HEK293 (cell line): ENCODE data around the gene BLVRA.

Experiments used
- AEBP2 ChIP-seq: fragments of 450-650 bp; formaldehyde crosslinking; IDR thresholded peaks from 2 replicates; pipeline ENCODE4 v1.5.1; 2016; ENCODE audit warnings: missing biosample characterization, missing genetic modification characterization, borderline replicate concordance
- CTCF ChIP-seq: fragments of 450-650 bp; formaldehyde crosslinking; IDR thresholded peaks from 2 replicates; pipeline ENCODE4 v1.5.1; 2016; ENCODE audit warnings: missing biosample characterization, missing genetic modification characterization
- ELK4 ChIP-seq: IDR thresholded peaks from 2 replicates; pipeline ENCODE4 v1.6.1; 2011; ENCODE audit warnings: mild to moderate bottlenecking, low read depth, low read length, borderline replicate concordance
- GLIS1 ChIP-seq: fragments of 450-650 bp; formaldehyde crosslinking; IDR thresholded peaks from 2 replicates; pipeline ENCODE4 v1.5.1; 2016; ENCODE audit warnings: missing biosample characterization, missing genetic modification characterization
- KLF9 ChIP-seq: fragments of 450-650 bp; formaldehyde crosslinking; IDR thresholded peaks from 2 replicates; pipeline ENCODE4 v1.5.1; 2016; ENCODE audit warnings: missing biosample characterization, missing genetic modification characterization, low read depth
- MEIS1 ChIP-seq: sonication (generic); formaldehyde crosslinking; IDR thresholded peaks from 2 replicates; pipeline ENCODE4 v1.8.1; 2022; ENCODE audit warnings: missing genetic modification reagents, mild to moderate bottlenecking, borderline replicate concordance
- PRDM1 ChIP-seq: fragments of 450-650 bp; formaldehyde crosslinking; IDR thresholded peaks from 2 replicates; pipeline ENCODE4; 2016; ENCODE audit warnings: missing biosample characterization, missing genetic modification characterization
- SCRT2 ChIP-seq: fragments of 450-650 bp; formaldehyde crosslinking; IDR thresholded peaks from 2 replicates; pipeline ENCODE4 v1.5.1; 2016; ENCODE audit warnings: missing biosample characterization, missing genetic modification characterization
- SP2 ChIP-seq: fragments of 450-650 bp; formaldehyde crosslinking; IDR thresholded peaks from 2 replicates; pipeline ENCODE4 v1.5.1; 2016; ENCODE audit warnings: missing biosample characterization, missing genetic modification characterization
- ZBTB49 ChIP-seq: fragments of 450-650 bp; formaldehyde crosslinking; IDR thresholded peaks from 2 replicates; pipeline ENCODE4 v1.5.1; 2016; ENCODE audit warnings: missing biosample characterization, missing genetic modification characterization, low read depth
- ZBTB6 ChIP-seq: fragments of 450-650 bp; formaldehyde crosslinking; IDR thresholded peaks from 2 replicates; pipeline ENCODE4 v1.5.1; 2017; ENCODE audit warnings: missing biosample characterization, missing genetic modification characterization
- ZEB2 ChIP-seq: fragments of 450-650 bp; formaldehyde crosslinking; IDR thresholded peaks from 2 replicates; pipeline ENCODE4 v1.5.1; 2016; ENCODE audit warnings: missing biosample characterization, missing genetic modification characterization
- ZNF114 ChIP-seq: fragments of 450-650 bp; formaldehyde crosslinking; IDR thresholded peaks from 2 replicates; pipeline ENCODE4 v1.5.0; 2017; ENCODE audit warnings: missing biosample characterization, missing genetic modification characterization
- ZNF121 ChIP-seq: fragments of 450-650 bp; formaldehyde crosslinking; IDR thresholded peaks from 2 replicates; pipeline ENCODE4 v1.5.1; 2016; ENCODE audit warnings: missing biosample characterization, missing genetic modification characterization
- ZNF239 ChIP-seq: fragments of 450-650 bp; formaldehyde crosslinking; IDR thresholded peaks from 2 replicates; pipeline ENCODE4 v1.5.1; 2016; ENCODE audit warnings: missing biosample characterization, missing genetic modification characterization
- ZNF362 ChIP-seq: fragments of 450-650 bp; formaldehyde crosslinking; IDR thresholded peaks from 2 replicates; pipeline ENCODE4 v1.5.1; 2016; ENCODE audit warnings: missing biosample characterization, missing genetic modification characterization
- ZNF394 ChIP-seq: fragments of 450-650 bp; formaldehyde crosslinking; IDR thresholded peaks from 2 replicates; pipeline ENCODE4 v1.5.1; 2016; ENCODE audit warnings: missing biosample characterization, missing genetic modification characterization, mild to moderate bottlenecking, moderate library complexity, borderline replicate concordance
- ZNF426 ChIP-seq: fragments of 450-650 bp; formaldehyde crosslinking; IDR thresholded peaks from 2 replicates; pipeline ENCODE4 v1.5.1; 2017; ENCODE audit warnings: missing biosample characterization, missing genetic modification characterization, mild to moderate bottlenecking, inconsistent platforms, moderate library complexity
- ZNF521 ChIP-seq: fragments of 450-650 bp; formaldehyde crosslinking; IDR thresholded peaks from 2 replicates; pipeline ENCODE4 v1.5.1; 2017; ENCODE audit warnings: missing biosample characterization, mild to moderate bottlenecking, missing genetic modification characterization
- ZNF558 ChIP-seq: fragments of 450-650 bp; formaldehyde crosslinking; IDR thresholded peaks from 2 replicates; pipeline ENCODE4 v1.5.1; 2016; ENCODE audit warnings: missing biosample characterization, missing genetic modification characterization
- ZNF561 ChIP-seq: fragments of 450-650 bp; IDR thresholded peaks from 2 replicates; pipeline ENCODE4 v1.5.1; 2018; ENCODE audit warnings: missing biosample characterization, missing genetic modification characterization, borderline replicate concordance
- ZNF621 ChIP-seq: fragments of 450-650 bp; formaldehyde crosslinking; IDR thresholded peaks from 2 replicates; pipeline ENCODE4 v1.5.1; 2017; ENCODE audit warnings: missing biosample characterization, missing genetic modification characterization
- ZNF670 ChIP-seq: fragments of 450-650 bp; formaldehyde crosslinking; IDR thresholded peaks from 2 replicates; pipeline ENCODE4 v1.5.1; 2016; ENCODE audit warnings: missing biosample characterization, missing genetic modification characterization, low read depth
- ZNF768 ChIP-seq: fragments of 450-650 bp; formaldehyde crosslinking; IDR thresholded peaks from 2 replicates; pipeline ENCODE4 v1.5.1; 2018; ENCODE audit warnings: missing biosample characterization, mild to moderate bottlenecking, missing genetic modification characterization
- ZNF776 ChIP-seq: fragments of 450-650 bp; formaldehyde crosslinking; IDR thresholded peaks from 2 replicates; pipeline ENCODE4 v1.5.0; 2017; ENCODE audit warnings: missing biosample characterization, missing genetic modification characterization, borderline replicate concordance
- ZSCAN18 ChIP-seq: fragments of 450-650 bp; formaldehyde crosslinking; IDR thresholded peaks from 2 replicates; pipeline ENCODE4 v1.5.1; 2016; ENCODE audit warnings: missing biosample characterization, missing genetic modification characterization
- ZSCAN5A ChIP-seq: fragments of 450-650 bp; formaldehyde crosslinking; IDR thresholded peaks from 2 replicates; pipeline ENCODE4 v1.5.1; 2016; ENCODE audit warnings: missing biosample characterization, missing genetic modification characterization

The BLVRA gene

GRCh38 chr7:43729214-43729923, 29.1 kb upstream of the BLVRA start, which contains the start of gene COA1 (continued):
- TF ChIP-seq AEBP2 (tag by site-specific recombination) (no peak), ZNF558 (0 out of 2 replicates have a peak, but pooled peaks have one; percentile 51), PRDM1 (tag by site-specific recombination) (no peak), GLIS1 (peak; percentile 17; the same call in 1 of the 2 replicates), SCRT2 (tag by site-specific recombination) (peak; percentile 53), KLF9 (tag by site-specific recombination) (no peak; the same call in 1 of the 2 replicates), ZNF768 (no peak), ZNF776 (no peak), ZNF362 (tag by site-specific recombination) (peak; percentile 89), SP2 (tag by site-specific recombination) (peak; percentile 67), ZEB2 (peak; percentile 97; the same call in 1 of the 2 replicates), ZBTB49 (no peak), ZSCAN5A (tag by site-specific recombination) (peak; percentile 57; the same call in 1 of the 2 replicates), ZSCAN18 (no peak), ZNF394 (tag by site-specific recombination) (peak; percentile 80; the same call in 1 of the 2 replicates), ZNF121 (tag by site-specific recombination) (no peak), ZNF621 (tag by site-specific recombination) (no peak), ELK4 (no peak), ZBTB6 (tag by site-specific recombination) (no peak), ZNF114 (tag by site-specific recombination) (no peak), MEIS1 (CRISPR knock-in tag) (no peak), CTCF (tag by site-specific recombination) (no peak), ZNF426 (no peak), ZNF521 (tag by site-specific recombination) (no peak), ZNF239 (tag by site-specific recombination) (no peak), ZNF670 (tag by site-specific recombination) (no peak), ZNF561 (tag by site-specific recombination) (no peak; the same call in 1 of the 2 replicates)
